NCI-H128 (cell line): ENCODE results near the gene PAFAH1B2.

Experiments used
- DNase-seq: peaks from one replicate; lab custom pipeline; 2025; ENCODE audit not compliant: unreplicated experiment; lab: John Stamatoyannopoulos, UW

Gene PAFAH1B2

GRCh38 chr11:117187799-117188481 lies 43.9 kb downstream of the PAFAH1B2 start:
- no peak for DNase-seq

- no peak for DNase-seq
These were observed 44.6 kb downstream of the PAFAH1B2 start for GRCh38 chr11:117188620-117189081.

GRCh38 chr11:117189191-117189940 lies 45.3 kb downstream of the PAFAH1B2 start:
- DNase-seq = no peak

GRCh38 chr11:117189941-117190544 lies 46.0 kb downstream of the PAFAH1B2 start:
- DNase-seq = no peak

GRCh38 chr11:117191680-117192400 lies 47.8 kb downstream of the PAFAH1B2 start:
- no peak for DNase-seq

GRCh38 chr11:117192401-117192875 lies 48.4 kb downstream of the PAFAH1B2 start:
- DNase-seq = no peak

- DNase-seq = no peak
These were observed 49.3 kb downstream of the PAFAH1B2 start for GRCh38 chr11:117193130-117194020.

GRCh38 chr11:117194267-117194666 lies 50.2 kb downstream of the PAFAH1B2 start:
- no peak for DNase-seq

GRCh38 chr11:117195258-117195657 lies 51.2 kb downstream of the PAFAH1B2 start:
- no peak for DNase-seq

GRCh38 chr11:117195761-117196160 lies 51.7 kb downstream of the PAFAH1B2 start:
- no peak for DNase-seq

GRCh38 chr11:117197006-117197405 lies 52.9 kb downstream of the PAFAH1B2 start:
- DNase-seq = no peak

- DNase-seq = no peak
These were observed 53.7 kb downstream of the PAFAH1B2 start for GRCh38 chr11:117197516-117198456.

GRCh38 chr11:117198613-117199012 lies 54.5 kb downstream of the PAFAH1B2 start:
- no peak for DNase-seq

- no peak for DNase-seq
These were observed 55.2 kb downstream of the PAFAH1B2 start, which contains the start of gene TAGLN for GRCh38 chr11:117199053-117199915. Gene TAGLN, plus strand, starts transcription at chr11:117199370. Its CDS starts 3,644 bp downstream, at chr11:117203014.

GRCh38 chr11:117199916-117200812 lies 56.1 kb downstream of the PAFAH1B2 start:
- no peak for DNase-seq

GRCh38 chr11:117200813-117201657 lies 56.9 kb downstream of the PAFAH1B2 start:
- no peak for DNase-seq
